Stimulated activated CD4-positive, alpha-beta T cell treated with anti-CD3 and anti-CD28 coated beads, Interleukin-15, amount 100 ng/mL, for 1 hour (primary cell): ENCODE data around the gene ZNRF2.
A peak's percentile ranks its signal among the peaks of the same experiment; 100 is the strongest.

Experiments
- DNase-seq, 2 donors: peaks; one replicate each; pipeline ENCODE4 v3.0.0-alpha.2; 2020; ENCODE audit warnings: low read depth in 1 of 2, low spot score in 1 of 2

Gene ZNRF2

DNA sequence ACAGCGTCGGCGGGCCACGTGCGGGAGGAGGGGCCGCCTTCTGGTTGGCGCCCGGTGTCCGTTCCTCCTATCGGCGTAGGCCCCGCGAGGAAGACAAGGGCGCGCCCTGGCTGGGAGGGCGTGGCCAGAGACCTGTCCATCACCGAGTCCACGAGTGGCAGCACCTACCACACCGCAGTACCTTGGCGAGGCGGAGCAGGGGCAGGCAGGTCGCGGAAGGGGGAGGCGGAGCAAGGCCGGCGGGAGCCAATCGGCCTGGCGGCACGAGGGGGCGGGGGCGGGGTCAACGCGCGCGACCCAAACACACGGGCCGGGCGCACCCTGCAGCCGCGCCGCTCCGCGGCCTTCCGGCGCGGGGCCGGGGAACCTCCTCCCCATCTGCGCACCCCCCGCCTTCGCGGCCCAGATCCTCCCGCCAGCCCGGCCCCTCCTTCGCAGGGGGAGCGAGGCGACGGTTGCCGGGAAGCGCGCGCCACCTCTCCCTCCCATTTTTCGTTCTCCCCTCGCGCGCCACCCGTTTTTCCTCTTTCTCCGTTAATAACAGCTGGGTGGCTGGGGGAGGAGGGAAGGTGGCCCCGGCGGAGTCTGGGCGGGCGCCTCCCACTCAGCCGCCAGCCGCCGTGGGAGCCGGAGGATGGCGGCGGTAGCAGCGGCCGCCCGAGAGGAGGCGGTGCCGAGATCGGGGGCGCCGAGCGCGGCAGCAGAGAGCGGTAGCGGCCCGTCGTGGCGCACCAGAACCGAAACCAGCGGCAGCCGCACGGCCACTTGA lies at the start of gene ZNRF2:
ZNRF2 (plus strand) TSS at position 300 of the 769 bp plus-strand sequence. CDS start 761 bp downstream, outside the sequence.
- peak; percentile 95 to 98 for DNase-seq

DNA sequence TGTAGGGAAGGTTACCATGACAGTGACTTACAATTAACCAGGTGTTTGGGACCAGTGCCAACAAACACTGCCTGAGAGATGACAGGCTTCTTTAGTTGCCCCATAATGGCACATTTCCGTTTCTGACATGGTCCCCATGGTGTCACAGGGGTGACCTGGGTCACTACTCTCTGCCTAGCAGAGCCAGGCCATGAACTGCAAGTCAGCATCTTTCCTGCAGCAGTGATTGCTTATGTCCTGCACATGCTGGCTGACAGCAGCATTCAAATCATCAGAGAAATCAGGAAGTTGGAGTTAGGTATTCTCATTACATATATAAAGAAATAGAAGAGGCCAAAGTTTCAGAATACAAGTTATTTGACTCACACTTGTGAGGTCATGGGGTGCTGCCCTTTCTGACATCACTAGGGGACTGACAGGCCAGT lies 47.1 kb upstream of the ZNRF2 start:
- no peak for DNase-seq

DNA sequence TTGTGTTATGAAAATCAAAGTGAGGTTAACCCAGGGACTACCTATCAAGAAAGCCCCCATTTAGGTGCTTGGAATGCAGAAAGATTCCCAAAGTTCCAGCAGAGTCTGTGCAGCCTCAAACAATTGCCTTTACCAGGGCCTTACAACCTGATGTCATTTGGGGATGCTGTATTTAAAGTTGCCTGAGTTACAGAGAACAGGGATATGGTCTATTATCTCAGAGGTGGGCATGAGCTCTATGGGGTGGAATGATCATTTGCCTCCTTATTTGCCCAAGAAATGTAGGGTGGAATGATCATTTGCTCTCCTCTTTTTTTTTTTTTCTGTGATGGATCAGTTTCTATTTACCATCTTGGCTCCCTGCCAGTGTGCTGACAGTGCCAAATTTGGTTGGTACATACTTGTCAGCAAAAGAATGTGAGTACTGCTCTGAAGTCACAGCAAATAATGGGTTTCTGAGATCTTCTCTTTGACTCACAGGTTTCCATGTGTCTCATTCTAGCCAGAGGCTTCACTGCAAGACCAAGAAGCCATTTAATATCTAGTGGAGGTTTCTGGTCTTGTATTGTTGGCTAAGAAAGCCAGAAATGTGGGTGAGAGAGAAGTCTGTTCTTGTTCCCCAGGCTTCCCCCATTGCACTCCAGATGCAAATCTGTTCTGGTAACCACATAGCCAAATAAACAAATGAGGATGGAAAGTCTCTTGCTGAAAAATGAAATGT lies 45.5 kb upstream of the ZNRF2 start:
- DNase-seq, result no peak

DNA sequence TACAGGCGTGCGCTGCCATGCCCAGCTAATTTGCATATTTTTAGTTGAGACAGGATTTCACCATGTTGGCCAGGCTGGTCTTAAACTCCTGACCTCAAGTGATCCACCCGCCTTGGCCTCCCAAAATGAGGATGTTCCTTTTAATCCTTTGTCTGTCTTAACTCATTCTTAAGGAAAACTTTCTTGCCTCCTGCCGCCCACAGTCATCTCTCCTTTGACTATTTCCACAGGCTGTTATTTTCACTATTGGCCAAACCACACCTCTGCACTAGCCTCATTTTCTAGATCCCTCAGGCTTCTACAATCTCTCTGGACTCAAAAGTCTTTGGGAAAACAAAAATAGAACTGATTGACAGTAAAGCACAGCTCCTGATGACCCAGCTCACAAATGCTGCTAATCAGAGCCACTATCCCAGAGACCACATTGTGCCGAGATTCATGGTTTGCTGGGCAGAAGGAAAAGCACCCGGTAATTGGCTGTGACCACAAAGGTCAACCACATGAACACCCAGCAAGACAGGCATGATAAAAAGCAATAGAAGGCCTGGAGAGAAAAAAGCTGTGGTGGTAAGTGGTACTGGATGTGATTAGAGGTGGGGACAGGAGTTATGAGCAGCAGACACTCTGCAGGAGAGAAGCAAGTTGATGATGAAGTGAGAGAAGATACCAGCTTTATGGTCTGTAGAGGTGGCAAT lies 44.1 kb upstream of the ZNRF2 start:
- no peak for DNase-seq

DNA sequence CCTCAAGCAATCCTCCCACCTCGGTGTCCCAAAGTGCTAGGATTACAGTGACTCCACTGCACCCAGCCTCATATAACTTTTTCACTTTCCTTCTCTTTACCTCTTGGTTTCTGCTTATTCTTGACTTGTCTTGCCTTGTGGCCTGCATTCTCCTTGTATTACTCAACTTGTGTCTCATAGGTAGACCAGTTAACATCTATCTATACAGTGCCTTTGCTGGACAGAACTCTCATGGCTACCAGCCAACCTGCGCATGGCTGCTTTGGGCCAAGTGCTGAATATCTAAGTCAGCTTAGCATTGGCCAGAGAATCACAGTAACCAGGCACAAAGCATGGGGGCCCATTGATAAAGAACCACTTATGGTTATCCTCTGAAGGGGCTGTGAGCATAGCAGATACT lies 42.6 kb upstream of the ZNRF2 start:
- no peak for DNase-seq

DNA sequence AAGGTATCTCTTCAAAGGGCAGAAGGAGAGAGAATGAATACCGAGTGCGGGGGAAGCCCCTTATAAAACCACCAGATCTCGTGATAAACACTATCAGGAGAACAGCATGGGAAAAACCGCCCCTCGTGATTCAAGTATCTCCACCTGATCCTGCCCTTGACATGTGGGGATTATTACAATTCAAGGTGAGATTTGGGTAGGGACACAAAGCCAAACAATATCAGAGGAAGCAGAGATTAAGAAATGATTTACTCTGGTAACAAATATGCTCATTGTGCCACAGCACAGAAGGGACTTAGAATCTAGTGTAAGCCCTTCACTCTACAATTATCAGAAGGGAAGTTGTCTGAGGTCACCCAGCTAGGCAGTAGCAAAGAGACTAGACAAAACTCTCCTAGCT lies 40.1 kb upstream of the ZNRF2 start:
- DNase-seq, result no peak

DNA sequence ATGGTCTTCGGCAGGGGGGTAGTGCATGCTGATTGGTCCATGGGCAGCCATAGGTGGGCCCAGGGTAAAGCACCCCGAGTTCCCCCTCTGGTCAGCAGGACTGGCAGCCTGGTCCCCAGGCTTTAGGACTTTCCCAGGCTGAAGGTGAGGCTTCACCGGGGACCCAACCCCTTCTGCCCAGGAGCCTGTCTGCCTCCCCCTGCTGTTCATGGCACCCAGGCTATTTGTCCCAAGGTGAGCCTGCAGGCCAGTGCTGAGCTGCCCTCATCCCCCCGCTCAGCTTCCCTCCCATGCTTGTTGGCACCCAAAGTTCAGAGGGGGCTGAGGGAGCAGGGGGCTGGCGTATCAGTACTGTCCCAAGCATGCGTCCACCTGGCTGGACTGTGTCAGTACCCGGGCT lies 38.5 kb upstream of the ZNRF2 start:
- no peak for DNase-seq

DNA sequence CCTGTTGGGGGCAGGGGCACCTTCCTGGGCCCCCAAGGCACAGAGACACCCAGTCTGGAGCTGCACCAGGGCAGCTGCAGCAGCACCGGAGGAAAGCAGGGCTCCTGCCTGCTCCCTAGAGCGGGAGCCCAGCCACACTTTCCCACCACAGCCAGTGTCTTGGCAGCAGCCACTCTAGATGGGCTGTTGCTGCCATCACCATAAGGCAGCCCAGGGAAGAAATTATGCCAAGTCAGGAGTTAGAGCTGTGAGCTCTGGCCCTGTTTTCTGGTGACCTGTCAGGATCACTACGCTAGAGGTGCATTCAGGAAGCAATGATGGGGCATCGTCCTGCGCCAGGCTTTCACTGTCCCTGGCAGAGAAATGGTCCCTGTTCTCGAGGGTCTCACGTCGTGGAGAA lies 38.0 kb upstream of the ZNRF2 start:
- no peak for DNase-seq

DNA sequence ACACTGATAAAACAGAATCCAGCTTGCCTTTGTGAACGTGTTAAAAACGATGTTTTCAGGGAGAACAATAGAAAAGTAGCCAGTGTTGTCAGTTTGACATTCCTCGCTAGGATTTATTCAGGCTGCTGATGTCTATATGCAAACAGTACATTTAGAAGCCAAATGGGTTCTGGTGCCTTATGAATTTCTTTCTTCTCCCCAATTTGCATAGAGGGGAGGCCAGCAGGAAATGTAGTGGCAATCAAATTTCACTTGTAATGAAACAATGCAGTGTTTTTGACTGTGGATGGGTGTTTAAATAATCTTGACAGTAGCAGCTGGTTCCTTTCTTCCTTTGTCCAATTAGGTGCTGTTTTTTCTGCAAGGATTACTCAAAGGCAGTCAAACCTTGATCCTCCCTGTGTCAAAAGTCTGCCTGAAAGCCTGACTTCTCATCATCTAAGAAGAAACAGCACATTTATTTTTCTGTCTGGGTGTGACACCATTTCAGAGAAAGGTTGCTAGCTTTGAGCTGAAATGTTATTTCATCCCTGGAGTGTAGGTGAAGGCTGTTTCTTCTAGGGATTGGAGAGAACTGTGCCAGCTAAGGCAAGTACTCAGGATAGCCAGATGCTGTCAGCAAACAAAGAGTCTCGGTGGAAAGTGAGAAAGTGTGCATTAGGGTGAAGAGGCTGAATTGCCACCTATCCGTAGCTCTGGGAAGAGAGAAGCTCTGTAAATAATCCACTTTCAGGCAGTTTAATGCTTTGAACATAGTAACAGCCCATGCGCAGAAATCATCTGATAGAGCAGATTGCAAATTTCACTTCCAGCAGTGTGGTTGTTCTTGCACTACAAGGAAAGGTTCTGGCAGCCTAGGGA lies 36.6 kb upstream of the ZNRF2 start:
- no peak for DNase-seq

DNA sequence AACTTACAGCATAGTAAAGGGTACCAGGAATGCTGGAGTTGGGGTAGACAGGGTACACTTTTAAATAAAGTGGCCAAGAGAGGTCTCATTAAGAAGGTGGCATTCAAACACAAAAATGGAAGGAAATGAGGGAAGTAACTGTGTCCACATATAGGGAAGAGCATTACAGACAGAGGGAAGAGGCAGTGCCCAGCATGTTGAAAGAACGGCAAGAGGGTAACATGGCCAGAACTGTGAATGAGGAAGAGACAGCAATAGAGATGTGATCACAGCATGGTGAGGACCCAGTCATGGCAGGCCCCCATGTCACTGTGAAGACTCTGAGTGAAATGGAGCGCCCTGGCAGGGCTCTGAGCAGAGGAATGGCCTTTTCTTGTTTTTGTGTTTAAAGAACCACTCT lies 35.1 kb upstream of the ZNRF2 start:
- no peak for DNase-seq

DNA sequence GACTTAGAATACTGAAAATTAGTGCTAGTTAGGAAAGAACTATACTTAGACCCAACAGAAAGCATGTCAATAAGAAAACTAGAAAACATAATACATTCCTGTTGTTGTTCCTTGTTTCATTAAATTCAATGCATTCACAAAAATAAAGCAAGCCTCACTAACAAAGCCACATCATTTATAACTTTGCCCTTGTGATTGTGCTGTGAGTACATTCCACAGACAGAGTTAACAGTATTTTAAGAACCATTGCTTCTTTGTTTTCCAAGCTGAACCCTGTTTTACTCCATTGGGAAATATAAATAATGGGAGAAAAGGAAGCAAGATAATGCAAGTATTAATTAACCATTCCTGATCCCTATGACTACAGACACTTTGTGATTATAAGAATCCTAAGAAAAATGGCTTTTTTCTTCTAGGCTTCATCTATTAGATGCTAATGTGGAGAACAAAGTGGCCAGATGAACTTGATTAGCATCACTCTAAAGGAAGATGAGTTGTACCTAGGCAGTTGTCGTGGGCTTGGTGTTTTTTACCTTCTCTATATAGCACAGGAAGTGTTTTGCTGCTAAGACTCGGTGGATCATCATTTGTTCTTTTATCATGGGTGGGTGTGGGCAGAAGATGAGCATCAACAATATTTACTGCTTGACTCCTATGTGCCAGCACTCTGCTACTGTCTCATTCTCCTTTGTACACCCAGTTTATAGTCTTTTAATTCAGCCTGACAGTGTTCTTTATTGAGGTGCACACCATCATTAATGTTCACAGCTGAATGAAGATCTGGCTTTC lies 34.2 kb upstream of the ZNRF2 start:
- DNase-seq, result no peak

DNA sequence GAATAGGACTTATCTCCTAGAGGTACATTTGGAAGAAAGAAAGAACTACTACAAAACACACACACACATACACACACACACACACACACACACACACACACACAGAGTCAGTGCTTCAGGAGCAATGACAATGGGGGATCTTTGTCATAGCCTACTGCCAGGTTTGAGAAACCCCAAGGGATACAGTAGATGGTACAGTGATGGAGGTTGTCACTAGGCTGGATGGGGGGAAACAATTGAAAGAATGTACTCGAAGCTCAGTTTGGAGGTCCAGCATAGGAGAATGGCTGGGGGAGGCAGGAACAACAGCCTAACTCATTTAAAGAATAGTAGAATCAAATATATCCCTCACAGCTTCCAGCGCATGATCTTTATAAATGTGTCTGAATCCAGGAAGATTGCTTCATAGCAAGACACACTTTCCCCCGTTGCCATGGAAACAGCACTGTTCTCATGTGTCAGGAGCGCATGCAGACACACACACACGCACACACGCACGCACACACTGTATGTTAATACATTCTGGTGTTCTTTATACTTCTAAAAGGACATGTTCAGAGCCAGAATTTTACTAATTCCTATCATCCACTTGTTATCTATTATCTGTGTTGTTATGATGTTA lies 32.6 kb upstream of the ZNRF2 start:
- DNase-seq, result no peak

DNA sequence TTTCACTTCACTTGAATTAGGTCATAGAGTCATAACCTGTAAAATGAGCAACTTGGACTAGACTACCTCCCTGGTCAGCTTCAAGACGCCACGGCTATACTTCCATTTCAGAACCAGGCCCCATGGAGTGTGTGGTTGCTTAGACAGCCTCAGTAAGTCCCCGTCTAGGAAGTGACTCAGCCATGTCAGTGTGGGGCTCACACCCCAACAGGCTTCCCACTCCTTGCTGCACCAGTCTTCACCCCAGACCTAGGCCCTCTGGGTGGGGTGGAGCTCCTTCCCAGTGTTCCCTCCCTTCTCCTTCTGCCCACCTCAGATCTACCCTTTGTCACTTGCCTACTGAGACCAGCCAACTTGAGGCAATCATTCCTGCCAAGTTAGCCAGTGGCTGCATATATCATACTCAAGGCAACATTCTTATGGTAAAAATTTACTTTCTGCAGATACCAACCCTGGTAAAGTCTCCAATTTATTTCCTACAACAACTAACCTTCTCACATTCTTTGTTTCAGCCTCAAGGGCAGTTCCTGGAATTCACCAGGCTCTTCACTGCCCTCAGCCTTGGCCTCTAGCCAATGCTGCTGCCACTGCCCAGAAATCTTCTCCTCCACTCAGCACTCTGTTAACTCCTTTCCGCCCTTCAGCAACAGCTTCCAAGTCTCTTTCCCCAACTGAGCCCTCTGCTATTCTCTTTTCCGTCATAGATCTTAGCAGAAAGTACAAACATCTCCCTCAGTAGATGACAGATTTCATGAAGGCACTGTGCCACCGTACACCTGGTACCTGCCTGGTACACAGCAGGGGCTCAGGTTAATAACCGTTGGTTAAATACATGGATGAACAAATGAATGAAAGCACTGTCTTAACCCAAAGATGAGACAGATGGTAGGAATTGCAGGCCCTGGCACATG lies 31.3 kb upstream of the ZNRF2 start:
- no peak for DNase-seq

DNA sequence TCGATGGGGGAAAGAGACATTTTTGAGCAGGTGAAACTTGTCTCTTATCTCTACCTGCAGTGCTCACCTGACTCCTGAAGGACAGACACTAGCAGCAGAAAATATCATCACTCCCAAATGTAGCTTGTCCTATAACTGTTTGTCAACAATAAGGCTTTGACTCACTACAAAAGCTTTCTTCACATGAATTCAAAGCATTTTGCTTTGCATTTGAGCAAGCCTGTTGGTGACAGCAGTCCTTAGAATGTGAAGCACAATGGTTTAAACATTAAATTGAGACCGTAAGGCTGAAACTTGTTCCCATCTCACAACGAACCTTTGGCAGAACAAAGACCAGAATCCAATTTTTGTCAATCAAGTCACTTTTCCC lies 30.6 kb upstream of the ZNRF2 start:
- DNase-seq, result no peak

DNA sequence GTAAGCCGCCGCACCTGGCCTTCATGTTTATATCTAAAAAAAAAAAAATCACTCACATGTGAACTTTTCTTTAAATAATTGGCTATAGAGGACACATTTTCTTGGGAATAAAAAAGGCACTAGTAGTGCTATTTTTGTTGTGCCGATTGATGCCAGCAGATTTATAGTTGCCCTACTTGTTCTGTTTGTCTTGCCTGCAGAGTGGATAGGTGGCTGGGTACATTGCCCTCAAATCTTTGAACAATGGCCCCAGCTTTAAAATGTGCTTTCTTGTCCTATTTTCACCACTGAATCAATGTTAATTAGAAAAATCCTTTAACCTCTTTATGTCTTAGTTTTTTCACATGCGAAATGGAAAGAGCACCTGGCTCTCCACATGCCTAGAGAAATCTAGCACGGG lies 30.1 kb upstream of the ZNRF2 start:
- no peak for DNase-seq

DNA sequence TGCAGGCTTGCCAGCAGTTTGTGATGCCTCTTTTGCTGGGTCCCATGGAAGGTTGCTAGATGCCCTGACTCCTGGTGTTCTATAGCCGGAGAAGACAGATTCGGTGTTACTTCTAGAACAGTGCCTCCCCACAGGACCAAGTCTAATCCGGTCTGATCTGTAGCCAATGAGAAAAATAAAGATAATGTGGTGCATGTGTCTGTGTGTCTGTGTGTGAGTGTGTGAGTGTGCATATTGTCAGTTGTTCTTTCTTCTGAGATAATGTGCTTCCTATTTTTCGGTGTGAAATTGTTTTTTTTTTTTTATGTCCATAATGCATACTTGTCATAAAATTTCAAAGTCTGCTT lies 29.7 kb upstream of the ZNRF2 start:
- no peak for DNase-seq

DNA sequence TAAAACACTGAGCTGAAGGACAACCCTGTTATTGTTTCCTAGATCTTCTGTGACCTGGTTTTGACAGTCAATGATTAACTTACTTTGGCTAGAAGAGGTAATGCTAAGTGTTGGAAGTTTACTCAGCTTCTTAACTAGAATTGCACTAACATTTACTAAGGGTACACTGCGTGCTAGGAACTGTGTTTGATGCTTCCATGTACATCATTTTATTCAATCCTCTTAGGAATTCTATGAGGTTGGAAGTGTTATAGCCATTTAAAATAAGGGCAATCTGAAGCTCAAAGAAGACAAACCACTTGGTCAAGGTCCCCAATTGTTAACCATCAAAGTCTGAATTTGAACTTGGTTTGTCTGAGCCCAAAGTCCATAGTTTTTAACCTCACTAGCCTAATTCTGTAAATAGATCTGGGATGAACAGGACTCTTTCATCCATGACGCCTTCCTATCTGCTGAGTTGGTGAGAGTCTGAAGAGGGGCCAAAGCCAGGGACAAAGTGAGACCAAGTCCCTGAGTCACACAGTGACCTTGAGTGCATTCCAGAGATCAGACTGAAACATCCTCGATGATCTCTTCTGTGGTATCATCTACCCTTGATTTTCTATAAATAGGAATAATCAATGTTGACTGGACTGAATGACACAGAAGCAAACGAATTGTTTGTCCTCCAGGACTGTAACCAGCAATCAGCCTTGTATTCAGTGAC lies 29.2 kb upstream of the ZNRF2 start:
- no peak for DNase-seq

DNA sequence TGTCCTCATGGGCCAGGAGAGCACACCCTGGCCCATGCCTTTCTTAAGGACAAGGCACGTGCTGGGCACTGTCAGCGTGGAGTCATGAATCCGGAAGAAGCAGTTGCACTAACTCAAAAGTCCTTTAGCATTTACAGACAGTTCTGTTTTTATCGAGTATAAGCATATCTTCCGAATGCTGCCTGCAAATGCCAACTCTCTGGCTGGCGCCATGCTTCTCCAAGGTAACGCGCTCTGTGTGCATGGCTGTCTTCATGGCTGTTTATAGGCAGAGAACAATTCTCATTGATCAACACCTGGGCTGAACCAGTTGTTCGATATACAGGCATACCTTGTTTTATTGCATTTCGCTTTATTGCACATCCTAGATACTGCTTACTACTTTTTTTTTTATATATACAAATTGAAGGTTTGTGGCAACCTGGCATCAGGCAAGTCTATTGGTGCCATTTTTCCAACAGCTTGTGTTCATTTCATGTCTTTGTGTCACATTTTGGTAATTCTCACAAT lies 28.0 kb upstream of the ZNRF2 start:
- DNase-seq, result no peak
